Naive thymus-derived CD4-positive, alpha-beta T cell (primary cell): ENCODE measurements around the gene HOXA6. TPM values are rescaled to one million over a fixed set of nuclear protein-coding genes. Genes with fewer than 3 reads are reported as not detected.

Experiments
- ATAC-seq: fragments of 150-1000 bp; cut with Tn5 transposase; 2 replicates; pipeline ENCODE4 v1.10.0; 2021; ENCODE audit warnings: mild to moderate bottlenecking, moderate library complexity
- CTCF ChIA-PET: fragments of 350-600 bp; sonication (Branson Sonifier 250); formaldehyde crosslinking; loops from one replicate; lab custom pipeline; 2021; ENCODE audit warnings: antibody characterized with exemption; lab: Charles Lee
- POLR2A ChIA-PET: fragments of 350-600 bp; sonication (Branson Sonifier 250); formaldehyde crosslinking; loops from one replicate; lab custom pipeline; 2021; ENCODE audit warnings: antibody characterized with exemption, inconsistent platforms; lab: Charles Lee
- DNase-seq, 9 donors: peaks; one replicate each; pipeline versions ENCODE4 v3.0.0 to v3.0.0-alpha.2; 2020 to 2022; ENCODE audit warnings: mixed read lengths in 1 of 9
- H3K27ac ChIP-seq: one replicate; pipeline ENCODE4 v1.7.0; 2013; ENCODE audit warnings: mild to moderate bottlenecking, low read depth, low read length, moderate library complexity
- H3K27me3 ChIP-seq, 2 donors: one replicate each; pipeline ENCODE4 v1.7.0; 2013; ENCODE audit warnings: low read length in 2 of 2, mild to moderate bottlenecking in 2 of 2, moderate library complexity in 2 of 2; ENCODE audit not compliant: control insufficient read depth in 2 of 2, insufficient read depth in 2 of 2
- H3K36me3 ChIP-seq, 3 experiments: 1 replicate in 2 of 3; 2 replicates in 1 of 3; pipeline ENCODE4 v1.7.0; 2013; ENCODE audit warnings: low read length in 3 of 3, mild to moderate bottlenecking in 3 of 3, moderate library complexity in 1 of 3; ENCODE audit not compliant: insufficient read depth in 3 of 3, control insufficient read depth in 2 of 3
- H3K4me1 ChIP-seq, 2 donors: one replicate each; pipeline ENCODE4 v1.7.0; 2013; ENCODE audit warnings: low read length in 2 of 2, mild to moderate bottlenecking in 2 of 2, moderate library complexity in 1 of 2; ENCODE audit not compliant: control insufficient read depth in 2 of 2, insufficient read depth in 2 of 2
- H3K4me3 ChIP-seq: 2 replicates; pipeline ENCODE4 v1.7.0; 2013; ENCODE audit warnings: mild to moderate bottlenecking, low read length
- H3K9me3 ChIP-seq, 3 experiments: 1 replicate in 2 of 3; 2 replicates in 1 of 3; pipeline ENCODE4 v1.7.0; 2013; ENCODE audit warnings: low read length in 3 of 3; ENCODE audit not compliant: control insufficient read depth in 2 of 3
- H3K27ac Mint-ChIP-seq, 9 donors: one replicate each; pipeline ENCODE4 v1.8.0; 2020 to 2022; ENCODE audit warnings: mixed read lengths in 9 of 9, mild to moderate bottlenecking in 8 of 9, moderate library complexity in 5 of 9, inconsistent platforms in 2 of 9
- H3K27me3 Mint-ChIP-seq, 5 donors: one replicate each; pipeline ENCODE4 v1.8.0; 2021 to 2022; ENCODE audit warnings: mixed read lengths in 5 of 5, mild to moderate bottlenecking in 1 of 5
- H3K36me3 Mint-ChIP-seq, 5 donors: one replicate each; pipeline ENCODE4 v1.8.0; 2020 to 2022; ENCODE audit warnings: mixed read lengths in 5 of 5, mild to moderate bottlenecking in 3 of 5, inconsistent platforms in 1 of 5
- H3K4me1 Mint-ChIP-seq, 7 donors: one replicate each; pipeline ENCODE4 v1.8.0; 2020 to 2022; ENCODE audit warnings: mixed read lengths in 7 of 7, mild to moderate bottlenecking in 3 of 7, inconsistent platforms in 1 of 7
- H3K4me3 Mint-ChIP-seq, 10 donors: one replicate each; pipeline ENCODE4 v1.8.0; 2020 to 2022; ENCODE audit warnings: mild to moderate bottlenecking in 10 of 10, mixed read lengths in 10 of 10, moderate library complexity in 6 of 10, inconsistent platforms in 2 of 10
- H3K9me3 Mint-ChIP-seq, 11 donors: one replicate each; pipeline ENCODE4 v1.8.0; 2020 to 2022; ENCODE audit warnings: mixed read lengths in 11 of 11, mild to moderate bottlenecking in 4 of 11, inconsistent platforms in 1 of 11, moderate library complexity in 1 of 11
- intact Hi-C, 2 donors: fragments of 100-400 bp; cut with micrococcal nuclease; formaldehyde crosslinking; loops; one replicate each; pipeline ENCODE4 v1.15.1; 2023
- polyA plus RNA-seq, 2 donors: library from polyadenylated mRNA; unstranded; fragments of 300-500 nt; fragmentation: Illumina TruSeq; gene quantifications; one replicate each; pipeline ENCODE4 v1.2.3, GENCODE V29; 2021
- total RNA-seq, 6 experiments: library from RNA in 5 of 6; stranded (reverse) in 5 of 6; gene quantifications; 1 replicate in 5 of 6; 2 replicates in 1 of 6; pipeline ENCODE4 v1.2.3 and lab custom pipeline; 2021 to 2026

Gene HOXA6
- total and polyA plus RNA-seq, 7 experiments from 2014 or later = 0.32 to 0.49 TPM; not detected in 5

- H3K4me1 Mint-ChIP-seq = peaks cover 29 to 65% (median 51%) of the 10 kb centered on the region in 7 donors
- H3K27ac Mint-ChIP-seq = peak within 1 kb of the TSS; percentile 22 to 85 (median 73)
- Histone ChIP-seq H3K36me3 (no peaks in the 10 kb centered on the region), H3K9me3 (no peaks in the 10 kb centered on the region), H3K4me1 (peaks cover 40 to 50% of the 10 kb centered on the region in 2 donors), H3K4me3 (peak within 1 kb of the TSS; percentile 39), H3K27ac (no peak within 1 kb of the TSS), H3K27me3 (peaks cover 45 to 87% of the 10 kb centered on the region in 2 donors)
- H3K27me3 Mint-ChIP-seq = peaks cover 80 to 95% (median 81%) of the 10 kb centered on the region in 5 donors
- ATAC-seq (peak; percentile 14), DNase-seq (peak in 2 of 9 donors; percentile 8 to 21)
- POLR2A ChIA-PET = interaction anchor here (1.1 to 1.9 kb wide), 3 partner anchors 17 to 25 kb away, joined by 3 to 5 read pairs (median 4); no protein-coding TSS in a partner anchor
- peaks cover 0 to 4% (median 0%) of the 10 kb centered on the region in 5 donors for H3K36me3 Mint-ChIP-seq
- intact Hi-C loops = loop anchor here (2.0 to 5.0 kb wide), 6 partner anchors 14 to 1323 kb away; partner anchors contain the start of genes HOXA3 (in 2 of the 2), HIBADH (in 1 of the 2) and HOXA13 (in 1 of the 2)
- CTCF ChIA-PET = interaction anchor here (1.0 kb wide), 1 partner anchor 35 kb away, joined by 3 read pairs; no protein-coding TSS in a partner anchor
- peaks cover 0 to 14% (median 0%) of the 10 kb centered on the region in 11 donors for H3K9me3 Mint-ChIP-seq
- peak within 1 kb of the TSS; percentile 71 to 87 (median 79) for H3K4me3 Mint-ChIP-seq
Measured at GRCh38 chr7:27185013-27185853, 37.7 kb upstream of the HOXA6 start, which contains the start of gene HOXA11. Gene HOXA11, minus strand, starts transcription at chr7:27185232. Its CDS starts 88 bp downstream, at chr7:27185144.

- ChIA-PET CTCF (interaction anchor here (1.1 kb wide), 1 partner anchor 505 kb away, joined by 3 read pairs; no protein-coding TSS in a partner anchor), POLR2A (interaction anchor here (1.4 kb wide), 1 partner anchor 16 kb away, joined by 5 read pairs; no protein-coding TSS in a partner anchor)
- H3K9me3 Mint-ChIP-seq = peaks cover 0 to 14% (median 0%) of the 10 kb centered on the region in 11 donors
- Histone ChIP-seq H3K27me3 (peaks cover 47 to 89% of the 10 kb centered on the region in 2 donors), H3K4me1 (peaks cover 40 to 52% of the 10 kb centered on the region in 2 donors), H3K36me3 (no peaks in the 10 kb centered on the region), H3K27ac (no peak overlapping the region), H3K9me3 (no peaks in the 10 kb centered on the region), H3K4me3 (peak overlapping the region; percentile 39)
- ATAC-seq (peak; percentile 22), DNase-seq (peak in 2 of 9 donors; percentile 36 to 38)
- H3K27me3 Mint-ChIP-seq = peaks cover 78 to 92% (median 81%) of the 10 kb centered on the region in 5 donors
- H3K27ac Mint-ChIP-seq = peak overlapping the region in 7 of 9 donors; percentile 43 to 84 (median 73)
- no peaks in the 10 kb centered on the region for H3K36me3 Mint-ChIP-seq
- intact Hi-C loops = loop anchor here (1.0 to 5.0 kb wide), 7 partner anchors 10 to 1322 kb away; partner anchors contain the start of genes HOXA3 (in 2 of the 2), HIBADH (in 1 of the 2), HOXA10 (in 1 of the 2) and HOXA13 (in 1 of the 2)
- peak overlapping the region; percentile 69 to 87 (median 79) for H3K4me3 Mint-ChIP-seq
- H3K4me1 Mint-ChIP-seq = peaks cover 29 to 62% (median 51%) of the 10 kb centered on the region in 7 donors
Measured at GRCh38 chr7:27184337-27185012, 36.9 kb upstream of the HOXA6 start.

- H3K36me3 Mint-ChIP-seq = no peaks in the 10 kb centered on the region
- ChIA-PET CTCF (interaction anchor here (0.6 to 1.6 kb wide), 5 partner anchors 10 to 504 kb away, joined by 3 to 4 read pairs (median 3); no protein-coding TSS in a partner anchor), POLR2A (interaction anchor here (0.7 to 1.3 kb wide), 2 partner anchors 16 to 59 kb away, joined by 3 to 7 read pairs; partner anchors contain the start of gene EVX1)
- no peak overlapping the region for H3K27ac ChIP-seq
- H3K27me3 ChIP-seq = peaks cover 53 to 89% of the 10 kb centered on the region in 2 donors
- H3K36me3 ChIP-seq = no peaks in the 10 kb centered on the region
- DNase-seq (peak in 2 of 9 donors; percentile 6 to 16), ATAC-seq (no peak)
- peaks cover 29 to 55% (median 46%) of the 10 kb centered on the region in 7 donors for H3K4me1 Mint-ChIP-seq
- H3K9me3 Mint-ChIP-seq = peaks cover 0 to 14% (median 0%) of the 10 kb centered on the region in 11 donors
- H3K4me1 ChIP-seq = peaks cover 34 to 48% of the 10 kb centered on the region in 2 donors
- H3K27ac Mint-ChIP-seq = peak overlapping the region in 4 of 9 donors; percentile 11 to 65 (median 32)
- H3K4me3 Mint-ChIP-seq = peak overlapping the region; percentile 17 to 87 (median 58)
- no peaks in the 10 kb centered on the region for H3K9me3 ChIP-seq
- H3K4me3 ChIP-seq = peak overlapping the region; percentile 39
- peaks cover 79 to 92% (median 83%) of the 10 kb centered on the region in 5 donors for H3K27me3 Mint-ChIP-seq
- intact Hi-C loops = loop anchor here (1.0 to 2.0 kb wide), 4 partner anchors 10 to 17 kb away; partner anchors contain the start of genes HOXA10 (in 1 of the 2) and HOXA13 (in 1 of the 2)
Measured at GRCh38 chr7:27183682-27184336, 36.2 kb upstream of the HOXA6 start.

GRCh38 chr7:27182861-27183681 is 35.5 kb upstream of the HOXA6 start:
- ChIA-PET CTCF (interaction anchor here (0.6 to 1.6 kb wide), 4 partner anchors 10 to 503 kb away, joined by 3 to 4 read pairs (median 3); no protein-coding TSS in a partner anchor), POLR2A (interaction anchor here (0.7 to 1.3 kb wide), 2 partner anchors 15 to 59 kb away, joined by 3 to 7 read pairs; partner anchors contain the start of gene EVX1)
- ATAC-seq (no peak), DNase-seq (peak in 2 of 9 donors; percentile 7 to 22)
- Mint-ChIP-seq H3K4me3 (peak overlapping the region in 2 of 10 donors; percentile 78 to 87), H3K27me3 (peaks cover 79 to 91% (median 83%) of the 10 kb centered on the region in 5 donors), H3K36me3 (no peaks in the 10 kb centered on the region), H3K4me1 (peaks cover 22 to 48% (median 39%) of the 10 kb centered on the region in 7 donors), H3K27ac (peak overlapping the region in 4 of 9 donors; percentile 31 to 80 (median 60)), H3K9me3 (peaks cover 0 to 14% (median 0%) of the 10 kb centered on the region in 11 donors)
- Histone ChIP-seq H3K27me3 (peaks cover 46 to 84% of the 10 kb centered on the region in 2 donors), H3K36me3 (no peaks in the 10 kb centered on the region), H3K4me3 (no peak overlapping the region), H3K4me1 (peaks cover 27 to 41% of the 10 kb centered on the region in 2 donors), H3K27ac (no peak overlapping the region), H3K9me3 (no peaks in the 10 kb centered on the region)
- intact Hi-C loops = no loop called here

- H3K36me3 Mint-ChIP-seq = no peaks in the 10 kb centered on the region
- CTCF ChIA-PET = interaction anchor here (1.6 kb wide), 1 partner anchor 9 kb away, joined by 4 read pairs; no protein-coding TSS in a partner anchor
- peaks cover 79 to 91% (median 81%) of the 10 kb centered on the region in 5 donors for H3K27me3 Mint-ChIP-seq
- DNase-seq = no peak
- POLR2A ChIA-PET = no interaction called here
- no peak overlapping the region for H3K27ac ChIP-seq
- no peak overlapping the region for H3K4me3 ChIP-seq
- intact Hi-C loops = no loop called here
- peaks cover 22 to 34% of the 10 kb centered on the region in 2 donors for H3K4me1 ChIP-seq
- H3K36me3 ChIP-seq = no peaks in the 10 kb centered on the region
- H3K27ac Mint-ChIP-seq = peak overlapping the region in 2 of 9 donors; percentile 69 to 80
- peak overlapping the region in 1 of 10 donors; percentile 87 for H3K4me3 Mint-ChIP-seq
- peaks cover 0 to 14% (median 0%) of the 10 kb centered on the region in 11 donors for H3K9me3 Mint-ChIP-seq
- no peaks in the 10 kb centered on the region for H3K9me3 ChIP-seq
- H3K4me1 Mint-ChIP-seq = peaks cover 17 to 41% (median 31%) of the 10 kb centered on the region in 7 donors
- peaks cover 40 to 77% of the 10 kb centered on the region in 2 donors for H3K27me3 ChIP-seq
- no peak for ATAC-seq
Measured at GRCh38 chr7:27182285-27182841, 34.8 kb upstream of the HOXA6 start.
